Calu3 (cell line): Measurements from ENCODE around the gene RNPS1. TPM values are rescaled to one million over a fixed set of nuclear protein-coding genes. Genes with fewer than 3 reads are reported as not detected.

Experiments
- BruUV-seq: library from RNA; stranded (reverse); fragments of 400-500 nt; replicated peaks from 2 replicates; lab custom pipeline; 2021; lab: Mats Ljungman, UMichigan
- CTCF ChIA-PET: fragments of 300-600 bp; sonication (Branson Sonifier 250); formaldehyde crosslinking; loops from one replicate; lab custom pipeline; 2022; ENCODE audit warnings: antibody characterized with exemption; lab: Charles Lee
- DNase-seq: peaks from one replicate; pipeline ENCODE4 v3.0.0; 2022
- H3K27ac Mint-ChIP-seq: one replicate; pipeline ENCODE4 v1.8.0; 2022; ENCODE audit warnings: mixed read lengths; ENCODE audit not compliant: unreplicated experiment
- H3K27me3 Mint-ChIP-seq: one replicate; pipeline ENCODE4 v1.8.0; 2022; ENCODE audit warnings: mixed read lengths; ENCODE audit not compliant: unreplicated experiment
- H3K36me3 Mint-ChIP-seq: one replicate; pipeline ENCODE4 v1.8.0; 2022; ENCODE audit warnings: mild to moderate bottlenecking, moderate library complexity, mixed read lengths; ENCODE audit not compliant: insufficient read depth, unreplicated experiment
- H3K4me1 Mint-ChIP-seq: one replicate; pipeline ENCODE4 v1.8.0; 2022; ENCODE audit warnings: mild to moderate bottlenecking, low read depth, mixed read lengths; ENCODE audit not compliant: unreplicated experiment
- H3K4me3 Mint-ChIP-seq: one replicate; pipeline ENCODE4 v1.8.0; 2022; ENCODE audit warnings: mild to moderate bottlenecking, low read depth, moderate library complexity, mixed read lengths; ENCODE audit not compliant: unreplicated experiment
- H3K9me3 Mint-ChIP-seq: one replicate; pipeline ENCODE4 v1.8.0; 2022; ENCODE audit warnings: low read depth, mixed read lengths; ENCODE audit not compliant: unreplicated experiment
- intact Hi-C: fragments of 100-400 bp; cut with micrococcal nuclease; formaldehyde crosslinking; loops from one replicate; pipeline ENCODE4 v1.10.0; 2022; ENCODE audit not compliant: unreplicated experiment
- total RNA-seq: library from RNA; stranded (reverse); gene quantifications from 2 replicates; pipeline ENCODE4 v1.2.3, GENCODE V29; 2022
- TF ChIP-seq, protein P1 (sequence below): fragments of 200-600 bp; IDR thresholded peaks from one replicate; pipeline ENCODE4 v1.8.0; 2022; ENCODE audit warnings: antibody characterized with exemption; ENCODE audit not compliant: unreplicated experiment

RNPS1 gene
- total RNA-seq, 1 experiment from 2014 or later = 287 TPM

DNA sequence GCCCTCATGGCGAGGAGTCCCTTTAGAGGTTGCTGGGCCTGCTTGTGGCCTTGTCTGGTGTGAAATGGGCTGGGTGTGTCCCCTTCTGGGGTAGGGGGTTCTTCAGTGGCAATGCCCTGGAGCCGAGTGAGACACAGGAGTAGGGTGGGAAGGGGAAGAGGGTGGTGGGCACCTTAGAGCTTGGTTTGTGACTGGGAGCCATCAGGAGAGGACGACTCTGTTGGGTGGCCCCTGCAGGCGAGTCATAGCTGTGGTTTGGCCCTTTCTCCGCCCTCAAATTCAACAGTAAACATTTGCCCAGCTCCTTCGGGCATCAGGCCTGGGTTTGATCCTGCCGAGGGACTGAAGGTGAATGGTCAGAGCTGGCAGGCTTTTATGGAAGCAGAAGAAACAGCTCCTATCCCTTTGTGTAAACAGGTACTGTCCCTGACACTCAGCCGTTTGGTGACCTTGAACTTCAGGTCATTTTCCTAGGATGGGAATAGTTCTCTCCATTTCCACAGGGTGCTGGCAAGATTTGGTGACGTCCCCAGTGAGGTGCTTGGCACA lies 41.6 kb downstream of the RNPS1 start:
- no peak for DNase-seq
- peaks cover 68% of the 10 kb centered on the region for H3K36me3 Mint-ChIP-seq
- H3K27me3 Mint-ChIP-seq = no peaks in the 10 kb centered on the region
- CTCF ChIA-PET = interaction anchor here (0.7 to 1.0 kb wide), 3 partner anchors 25 to 231 kb away, joined by 3 to 8 read pairs (median 5); partner anchors contain the start of genes ECI1 and TRAF7
- TF ChIP-seq, protein P1, sequence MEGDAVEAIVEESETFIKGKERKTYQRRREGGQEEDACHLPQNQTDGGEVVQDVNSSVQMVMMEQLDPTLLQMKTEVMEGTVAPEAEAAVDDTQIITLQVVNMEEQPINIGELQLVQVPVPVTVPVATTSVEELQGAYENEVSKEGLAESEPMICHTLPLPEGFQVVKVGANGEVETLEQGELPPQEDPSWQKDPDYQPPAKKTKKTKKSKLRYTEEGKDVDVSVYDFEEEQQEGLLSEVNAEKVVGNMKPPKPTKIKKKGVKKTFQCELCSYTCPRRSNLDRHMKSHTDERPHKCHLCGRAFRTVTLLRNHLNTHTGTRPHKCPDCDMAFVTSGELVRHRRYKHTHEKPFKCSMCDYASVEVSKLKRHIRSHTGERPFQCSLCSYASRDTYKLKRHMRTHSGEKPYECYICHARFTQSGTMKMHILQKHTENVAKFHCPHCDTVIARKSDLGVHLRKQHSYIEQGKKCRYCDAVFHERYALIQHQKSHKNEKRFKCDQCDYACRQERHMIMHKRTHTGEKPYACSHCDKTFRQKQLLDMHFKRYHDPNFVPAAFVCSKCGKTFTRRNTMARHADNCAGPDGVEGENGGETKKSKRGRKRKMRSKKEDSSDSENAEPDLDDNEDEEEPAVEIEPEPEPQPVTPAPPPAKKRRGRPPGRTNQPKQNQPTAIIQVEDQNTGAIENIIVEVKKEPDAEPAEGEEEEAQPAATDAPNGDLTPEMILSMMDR = no peak
- H3K4me1 Mint-ChIP-seq = peaks cover 9% of the 10 kb centered on the region
- H3K9me3 Mint-ChIP-seq = no peaks in the 10 kb centered on the region
- no peak overlapping the region for H3K27ac Mint-ChIP-seq
- intact Hi-C loops = no loop called here
- no TSS peak for BruUV-seq
- H3K4me3 Mint-ChIP-seq = no peak overlapping the region

DNA sequence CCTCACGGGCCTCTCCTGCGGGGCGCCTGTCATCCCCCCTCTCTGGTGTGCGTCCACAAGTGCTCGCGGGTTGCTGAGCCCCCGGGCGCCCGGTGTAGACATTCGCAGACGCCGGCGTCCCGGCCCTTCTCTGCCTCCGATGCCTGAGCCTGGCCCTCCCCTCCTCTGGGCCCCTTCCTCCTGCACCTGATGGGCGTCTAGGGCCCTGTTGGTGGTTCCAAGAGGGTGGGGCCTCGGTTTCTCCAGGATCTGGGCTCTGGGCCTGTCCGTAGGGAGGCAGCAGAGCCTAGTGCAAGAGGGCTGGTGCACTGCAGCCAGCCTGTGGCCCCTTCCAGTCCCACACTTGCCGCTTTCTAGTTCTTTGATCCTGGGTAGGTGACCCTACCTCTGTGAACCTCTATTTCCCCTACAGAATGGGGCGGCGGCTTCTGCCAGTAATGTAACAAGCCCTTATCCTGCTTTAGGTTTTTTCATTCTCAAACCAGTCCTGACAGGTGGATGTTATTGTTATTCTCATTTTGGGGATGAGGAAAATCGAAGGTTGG lies 43.9 kb downstream of the RNPS1 start:
- TF ChIP-seq, protein P1 = no peak
- Mint-ChIP-seq H3K4me1 (peaks cover 9% of the 10 kb centered on the region), H3K9me3 (no peaks in the 10 kb centered on the region), H3K36me3 (peaks cover 57% of the 10 kb centered on the region), H3K4me3 (peak overlapping the region; percentile 86), H3K27me3 (no peaks in the 10 kb centered on the region), H3K27ac (peak overlapping the region; percentile 85)
- CTCF ChIA-PET = no interaction called here
- DNase-seq = peak; percentile 54
- intact Hi-C loops = no loop called here
- TSS peak; percentile 66 for BruUV-seq

DNA sequence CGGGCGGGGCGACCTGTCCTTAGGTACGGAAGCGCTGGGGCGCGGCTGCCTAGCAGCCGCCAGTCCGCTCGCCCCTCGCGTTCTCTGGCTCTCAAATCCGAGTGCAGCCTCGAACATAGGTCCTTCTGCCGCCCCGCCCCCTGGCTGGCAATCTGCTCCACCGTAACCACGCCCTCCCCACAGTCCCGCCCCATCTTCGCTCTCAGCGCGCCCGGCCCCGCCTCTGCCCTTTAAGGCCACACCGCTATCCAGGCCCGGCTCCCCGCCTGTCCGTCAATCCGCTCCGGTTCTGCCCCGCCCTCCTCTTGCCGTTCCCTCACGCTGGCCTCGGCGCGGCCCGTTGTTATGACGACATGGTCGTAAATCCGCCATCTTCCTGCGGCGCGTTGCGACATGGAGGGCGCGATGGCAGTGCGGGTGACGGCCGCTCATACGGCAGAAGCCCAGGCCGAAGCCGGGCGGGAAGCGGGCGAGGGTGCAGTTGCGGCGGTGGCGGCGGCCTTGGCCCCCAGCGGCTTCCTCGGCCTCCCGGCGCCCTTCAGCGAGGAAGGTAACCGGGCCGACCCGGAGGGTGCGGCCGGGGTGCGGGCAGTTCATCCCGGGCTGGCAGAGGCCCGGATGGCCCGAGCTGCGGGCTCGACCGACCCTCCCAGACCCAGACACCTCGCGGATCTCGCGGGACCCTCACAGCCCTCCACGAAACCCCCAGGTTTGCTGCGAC lies 44.5 kb downstream of the RNPS1 start, which contains the start of gene E4F1:
Gene E4F1, plus strand, starts transcription at position 371 of the 721 bp plus-strand sequence. Its CDS starts 23 bp downstream, at position 394.
- DNase-seq = peak; percentile 100
- Mint-ChIP-seq H3K9me3 (no peaks in the 10 kb centered on the region), H3K36me3 (peaks cover 56% of the 10 kb centered on the region), H3K4me3 (peak within 1 kb of the TSS; percentile 86), H3K27me3 (no peaks in the 10 kb centered on the region), H3K4me1 (peaks cover 9% of the 10 kb centered on the region), H3K27ac (peak within 1 kb of the TSS; percentile 85)
- CTCF ChIA-PET = no interaction called here
- BruUV-seq = no TSS peak
- intact Hi-C loops = no loop called here
- TF ChIP-seq, protein P1 = no peak

DNA sequence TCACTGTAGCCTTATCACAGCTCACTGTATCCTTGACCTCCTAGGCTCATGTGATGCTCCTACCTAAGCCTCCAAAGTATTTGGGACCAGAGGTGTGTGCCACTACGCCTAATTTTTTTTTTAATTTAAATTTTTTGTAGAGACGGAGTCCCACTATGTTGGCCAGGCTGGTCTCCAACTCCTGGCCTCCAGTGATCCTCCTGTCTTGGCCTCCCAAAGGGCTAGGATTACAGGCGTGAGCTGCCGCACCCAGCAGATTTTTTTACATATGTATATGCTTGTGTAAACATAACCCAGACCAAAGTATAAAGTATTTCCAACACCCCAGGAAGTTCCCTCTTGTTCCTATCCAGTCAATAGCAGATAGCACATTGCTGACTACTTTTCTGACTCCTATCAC lies 51.6 kb downstream of the RNPS1 start:
- Mint-ChIP-seq H3K27ac (no peak overlapping the region), H3K9me3 (no peaks in the 10 kb centered on the region), H3K4me1 (peaks cover 22% of the 10 kb centered on the region), H3K27me3 (no peaks in the 10 kb centered on the region), H3K36me3 (peaks cover 56% of the 10 kb centered on the region), H3K4me3 (peak overlapping the region; percentile 78)
- BruUV-seq = no TSS peak
- CTCF ChIA-PET = no interaction called here
- TF ChIP-seq, protein P1 = no peak
- no peak for DNase-seq
- intact Hi-C loops = no loop called here
